B cell (primary cell): ENCODE data around the gene YPEL3.

Experiments used
- EZH2 ChIP-seq: IDR thresholded peaks from 2 replicates; pipeline ENCODE4 v1.6.1; 2012; ENCODE audit warnings: borderline replicate concordance, low read depth, mild to moderate bottlenecking, moderate library complexity, low read length; ENCODE audit not compliant: insufficient read depth, poor library complexity, severe bottlenecking
- TF ChIP-seq, protein P1 (sequence below): fragments of 200-600 bp; IDR thresholded peaks from one replicate; pipeline ENCODE4 v1.8.0; 2022; ENCODE audit warnings: antibody characterized with exemption, mild to moderate bottlenecking

- TF ChIP-seq, protein P1, sequence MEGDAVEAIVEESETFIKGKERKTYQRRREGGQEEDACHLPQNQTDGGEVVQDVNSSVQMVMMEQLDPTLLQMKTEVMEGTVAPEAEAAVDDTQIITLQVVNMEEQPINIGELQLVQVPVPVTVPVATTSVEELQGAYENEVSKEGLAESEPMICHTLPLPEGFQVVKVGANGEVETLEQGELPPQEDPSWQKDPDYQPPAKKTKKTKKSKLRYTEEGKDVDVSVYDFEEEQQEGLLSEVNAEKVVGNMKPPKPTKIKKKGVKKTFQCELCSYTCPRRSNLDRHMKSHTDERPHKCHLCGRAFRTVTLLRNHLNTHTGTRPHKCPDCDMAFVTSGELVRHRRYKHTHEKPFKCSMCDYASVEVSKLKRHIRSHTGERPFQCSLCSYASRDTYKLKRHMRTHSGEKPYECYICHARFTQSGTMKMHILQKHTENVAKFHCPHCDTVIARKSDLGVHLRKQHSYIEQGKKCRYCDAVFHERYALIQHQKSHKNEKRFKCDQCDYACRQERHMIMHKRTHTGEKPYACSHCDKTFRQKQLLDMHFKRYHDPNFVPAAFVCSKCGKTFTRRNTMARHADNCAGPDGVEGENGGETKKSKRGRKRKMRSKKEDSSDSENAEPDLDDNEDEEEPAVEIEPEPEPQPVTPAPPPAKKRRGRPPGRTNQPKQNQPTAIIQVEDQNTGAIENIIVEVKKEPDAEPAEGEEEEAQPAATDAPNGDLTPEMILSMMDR: no peak
- no peak for TF ChIP-seq EZH2
These were observed 31.3 kb downstream of the YPEL3 start for GRCh38 chr16:30064729-30065101.
